ENCODE data around the gene BMF. TPM values are rescaled to one million over a fixed set of nuclear protein-coding genes. Genes with fewer than 3 reads are reported as not detected.
A peak's percentile ranks its signal among the peaks of the same experiment; 100 is the strongest.
"Not testable (repeated sequence)": the region's sequence is repeated elsewhere in the genome, so short reads cannot be mapped to it uniquely, and the experiment has no call there.

BMF gene
- total RNA-seq, 1 donor = 8.0 TPM

DNA sequence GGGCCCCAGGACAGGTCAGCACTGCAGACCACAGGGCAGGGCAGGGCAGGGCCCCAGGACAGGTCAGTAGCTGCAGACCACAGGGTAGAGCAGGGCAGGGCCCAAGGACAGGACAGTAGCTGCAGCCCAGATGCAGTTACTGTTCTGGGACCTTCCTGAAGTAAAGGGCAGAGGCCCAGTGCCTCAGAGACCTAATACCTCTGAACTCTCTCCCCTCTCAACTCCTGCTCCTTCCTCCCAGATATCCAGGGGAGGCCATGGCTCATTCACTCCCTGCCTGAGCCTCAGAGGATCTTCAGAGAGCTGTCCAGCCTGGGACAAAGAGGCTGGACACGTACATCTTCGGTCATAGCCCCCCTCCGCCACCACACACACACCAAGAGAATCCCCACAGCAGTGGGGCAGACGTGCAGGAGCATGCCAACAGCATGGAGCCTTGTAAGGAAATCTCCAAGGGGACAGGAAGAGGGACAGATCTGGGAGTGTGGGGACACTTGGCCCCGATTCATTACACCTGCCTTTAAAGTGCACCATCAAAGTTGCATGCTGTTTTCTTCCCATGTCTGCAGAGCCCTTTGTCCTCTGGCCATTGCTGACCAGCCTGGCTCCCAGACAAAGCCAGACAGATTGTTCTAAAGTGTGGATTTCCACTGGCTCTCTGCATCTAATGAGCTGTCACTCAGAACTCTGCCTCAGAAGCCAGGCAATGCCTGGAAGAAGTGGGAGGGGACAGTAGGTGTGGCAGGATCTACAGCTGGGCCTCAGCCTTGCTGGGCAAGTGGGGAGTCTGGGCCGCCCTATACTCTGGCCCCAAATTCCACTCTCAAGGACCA lies 28.0 kb upstream of the BMF start:
- Histone ChIP-seq H4K20me1 (ENCODE audit: insufficient read depth, low read length) (no peaks in the 10 kb centered on the region), H3K4me1 (ENCODE audit: insufficient read depth, low read length) (no peaks in the 10 kb centered on the region), H2AFZ (ENCODE audit: low read length) (no peak overlapping the region), H3K4me3 (ENCODE audit: insufficient read depth, low read length) (no peak overlapping the region), H3K79me2 (ENCODE audit: insufficient read depth, low read length) (no peaks in the 10 kb centered on the region), H3K4me2 (ENCODE audit: insufficient read depth, low read length) (no peak overlapping the region), H3K9me3 (ENCODE audit: low read depth, low read length) (no peaks in the 10 kb centered on the region), H3K27ac (ENCODE audit: low read depth, low read length) (no peak overlapping the region), H3K27me3 (ENCODE audit: insufficient read depth, low read length) (peaks cover 14% of the 10 kb centered on the region), H3K36me3 (ENCODE audit: insufficient read depth, low read length) (no peaks in the 10 kb centered on the region)
- TF ChIP-seq, protein P1, sequence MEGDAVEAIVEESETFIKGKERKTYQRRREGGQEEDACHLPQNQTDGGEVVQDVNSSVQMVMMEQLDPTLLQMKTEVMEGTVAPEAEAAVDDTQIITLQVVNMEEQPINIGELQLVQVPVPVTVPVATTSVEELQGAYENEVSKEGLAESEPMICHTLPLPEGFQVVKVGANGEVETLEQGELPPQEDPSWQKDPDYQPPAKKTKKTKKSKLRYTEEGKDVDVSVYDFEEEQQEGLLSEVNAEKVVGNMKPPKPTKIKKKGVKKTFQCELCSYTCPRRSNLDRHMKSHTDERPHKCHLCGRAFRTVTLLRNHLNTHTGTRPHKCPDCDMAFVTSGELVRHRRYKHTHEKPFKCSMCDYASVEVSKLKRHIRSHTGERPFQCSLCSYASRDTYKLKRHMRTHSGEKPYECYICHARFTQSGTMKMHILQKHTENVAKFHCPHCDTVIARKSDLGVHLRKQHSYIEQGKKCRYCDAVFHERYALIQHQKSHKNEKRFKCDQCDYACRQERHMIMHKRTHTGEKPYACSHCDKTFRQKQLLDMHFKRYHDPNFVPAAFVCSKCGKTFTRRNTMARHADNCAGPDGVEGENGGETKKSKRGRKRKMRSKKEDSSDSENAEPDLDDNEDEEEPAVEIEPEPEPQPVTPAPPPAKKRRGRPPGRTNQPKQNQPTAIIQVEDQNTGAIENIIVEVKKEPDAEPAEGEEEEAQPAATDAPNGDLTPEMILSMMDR (IDR thresholded peaks at IDR 0.05; ENCODE audit: extremely low read depth, low read depth, low read length) = no peak
- DNase-seq (ENCODE audit: insufficient read length, low spot score, missing footprints) = peak; percentile 53

DNA sequence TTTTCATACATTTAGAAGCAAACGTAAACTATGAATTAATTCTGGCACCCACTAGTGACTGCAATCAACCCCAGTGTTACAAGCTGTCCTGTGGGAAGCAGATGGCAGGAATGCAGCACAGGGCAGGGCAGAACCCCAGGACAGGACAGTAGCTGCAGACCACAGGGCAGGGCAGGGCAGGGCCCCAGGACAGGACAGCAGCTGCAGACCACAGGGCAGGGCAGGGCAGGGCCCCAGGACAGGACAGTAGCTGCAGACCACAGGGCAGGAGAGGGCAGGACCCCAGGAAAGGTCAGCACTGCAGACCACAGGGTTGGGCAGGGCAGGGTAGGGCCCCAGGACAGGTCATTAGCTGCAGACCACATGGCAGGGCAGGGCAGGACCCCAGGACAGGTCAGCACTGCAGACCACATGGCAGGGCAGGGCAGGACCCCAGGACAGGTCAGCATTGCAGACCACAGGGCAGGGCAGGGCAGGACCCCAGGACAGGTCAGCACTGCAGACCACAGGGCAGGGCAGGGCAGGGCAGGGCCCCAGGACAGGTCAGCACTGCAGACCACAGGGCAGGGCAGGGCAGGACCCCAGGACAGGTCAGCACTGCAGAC lies 27.3 kb upstream of the BMF start:
- peaks cover 14% of the 10 kb centered on the region for H3K27me3 ChIP-seq (ENCODE audit: insufficient read depth, low read length)
- H3K36me3 ChIP-seq (ENCODE audit: insufficient read depth, low read length); DNase-seq (ENCODE audit: insufficient read length, low spot score, missing footprints); H3K79me2 ChIP-seq (ENCODE audit: insufficient read depth, low read length); H3K4me3 ChIP-seq (ENCODE audit: insufficient read depth, low read length); H3K9me3 ChIP-seq (ENCODE audit: low read depth, low read length); H3K4me1 ChIP-seq (ENCODE audit: insufficient read depth, low read length); H3K4me2 ChIP-seq (ENCODE audit: insufficient read depth, low read length); H4K20me1 ChIP-seq (ENCODE audit: insufficient read depth, low read length); H3K27ac ChIP-seq (ENCODE audit: low read depth, low read length); H2AFZ ChIP-seq (ENCODE audit: low read length): not testable (repeated sequence)

- H3K27ac ChIP-seq (ENCODE audit: low read depth, low read length) = no peak overlapping the region
Observed at GRCh38 chr15:40134885-40135284, 26.2 kb upstream of the BMF start.

GRCh38 chr15:40133544-40133943 lies 24.9 kb upstream of the BMF start:
- no peaks in the 10 kb centered on the region for H3K36me3 ChIP-seq (ENCODE audit: insufficient read depth, low read length)
- H3K4me3 ChIP-seq (ENCODE audit: insufficient read depth, low read length) = no peak overlapping the region
- no peaks in the 10 kb centered on the region for H3K79me2 ChIP-seq (ENCODE audit: insufficient read depth, low read length)
- no peak for DNase-seq (ENCODE audit: insufficient read length, low spot score, missing footprints)
- TF ChIP-seq, protein P1 (IDR thresholded peaks at IDR 0.05; ENCODE audit: extremely low read depth, low read depth, low read length) = no peak
- H3K9me3 ChIP-seq (ENCODE audit: low read depth, low read length) = no peaks in the 10 kb centered on the region
- no peak overlapping the region for H2AFZ ChIP-seq (ENCODE audit: low read length)
- no peak overlapping the region for H3K4me2 ChIP-seq (ENCODE audit: insufficient read depth, low read length)
- H4K20me1 ChIP-seq (ENCODE audit: insufficient read depth, low read length) = no peaks in the 10 kb centered on the region
- no peaks in the 10 kb centered on the region for H3K4me1 ChIP-seq (ENCODE audit: insufficient read depth, low read length)
- H3K27ac ChIP-seq (ENCODE audit: low read depth, low read length) = no peak overlapping the region
- peaks cover 14% of the 10 kb centered on the region for H3K27me3 ChIP-seq (ENCODE audit: insufficient read depth, low read length)

More at GRCh38 chr15:40134885-40135284, 26.2 kb upstream of the BMF start:
- Histone ChIP-seq H3K79me2 (ENCODE audit: insufficient read depth, low read length) (no peaks in the 10 kb centered on the region), H3K4me3 (ENCODE audit: insufficient read depth, low read length) (no peak overlapping the region), H3K4me2 (ENCODE audit: insufficient read depth, low read length) (no peak overlapping the region), H3K27me3 (ENCODE audit: insufficient read depth, low read length) (peaks cover 14% of the 10 kb centered on the region), H3K4me1 (ENCODE audit: insufficient read depth, low read length) (no peaks in the 10 kb centered on the region), H2AFZ (ENCODE audit: low read length) (no peak overlapping the region), H4K20me1 (ENCODE audit: insufficient read depth, low read length) (no peaks in the 10 kb centered on the region), H3K9me3 (ENCODE audit: low read depth, low read length) (no peaks in the 10 kb centered on the region), H3K36me3 (ENCODE audit: insufficient read depth, low read length) (no peaks in the 10 kb centered on the region)
- TF ChIP-seq, protein P1 (IDR thresholded peaks at IDR 0.05; ENCODE audit: extremely low read depth, low read depth, low read length) = no peak
- DNase-seq (ENCODE audit: insufficient read length, low spot score, missing footprints) = no peak
